ENCODE measurements around the gene C2CD4C. TPM values are rescaled to one million over a fixed set of nuclear protein-coding genes. Genes with fewer than 3 reads are reported as not detected.

The C2CD4C gene
- total RNA-seq, 1 experiment from 2014 or later = 14.6 TPM

- no peaks in the 10 kb centered on the region for H3K79me2 ChIP-seq (ENCODE audit: insufficient read depth, low read length)
- no peak for TF ChIP-seq CTCF (conservative IDR thresholded peaks at IDR 0.05)
- no peak for DNase-seq
- no peak overlapping the region for H2AFZ ChIP-seq (ENCODE audit: low read length)
- no peak overlapping the region for H4K8ac ChIP-seq (replicated peaks; ENCODE audit: insufficient read length, low read depth, low read length)
- no peak overlapping the region for H4K91ac ChIP-seq (ENCODE audit: insufficient read length, low read depth, low read length)
- H4K20me1 ChIP-seq (ENCODE audit: control insufficient read depth, insufficient read depth, insufficient read length) = no peaks in the 10 kb centered on the region
- H3K23me2 ChIP-seq (ENCODE audit: insufficient read length, low read depth, low read length, poor library complexity, severe bottlenecking) = peaks cover 10% of the 10 kb centered on the region
- H3K4me3 Mint-ChIP-seq = no peak overlapping the region; a peak in 1 of 5 replicates
- no peak overlapping the region for H2BK15ac ChIP-seq (ENCODE audit: low read depth, low read length)
- no peak overlapping the region for H3K18ac ChIP-seq (ENCODE audit: insufficient read length, low read depth, low read length)
- no peaks in the 10 kb centered on the region for H3K4me1 ChIP-seq (ENCODE audit: insufficient read depth, low read length)
- no peaks in the 10 kb centered on the region for H3K9me3 ChIP-seq (ENCODE audit: control insufficient read depth, low read depth, low read length)
- no peak overlapping the region for H3K27ac ChIP-seq (ENCODE audit: insufficient read length, low read depth, low read length)
- H2AK5ac ChIP-seq (ENCODE audit: insufficient read length, low read length) = no peak overlapping the region
- H2BK120ac ChIP-seq (ENCODE audit: low read depth, low read length, poor library complexity, severe bottlenecking) = no peak overlapping the region
- peaks cover 4 to 7% of the 10 kb centered on the region in 2 experiments; a peak in 3 of 4 replicates for H3K4me1 Mint-ChIP-seq
- no peak overlapping the region for H3K9ac ChIP-seq (ENCODE audit: extremely low read depth, insufficient read length, low read length)
- peaks cover 31% of the 10 kb centered on the region for H3K27me3 Mint-ChIP-seq (ENCODE audit: low read depth)
- H3K79me1 ChIP-seq (ENCODE audit: insufficient read depth, low read depth, low read length, poor library complexity, severe bottlenecking) = no peaks in the 10 kb centered on the region
- H3K4ac ChIP-seq (ENCODE audit: low read depth, low read length) = no peak overlapping the region
- no peak overlapping the region for H3T11ph ChIP-seq (ENCODE audit: low read length)
- no peak overlapping the region for H3K4me2 ChIP-seq (ENCODE audit: insufficient read depth, insufficient read length, low read length)
- H3K23ac ChIP-seq (ENCODE audit: insufficient read length, low read depth, low read length) = no peak overlapping the region
- no peaks in the 10 kb centered on the region; the same call in 1 of the 2 replicates for H3K27me3 ChIP-seq (ENCODE audit: insufficient read depth, low read length)
- no peak overlapping the region for H3K14ac ChIP-seq (ENCODE audit: insufficient read depth, low read length)
- peaks cover 0 to 2% (median 0%) of the 10 kb centered on the region in 3 experiments; a peak in 1 of 7 replicates for H3K36me3 Mint-ChIP-seq (ENCODE audit: insufficient read depth in 1 of 3, low read depth in 3 of 3)
- peaks cover 0 to 2% of the 10 kb centered on the region in 2 experiments; a peak in 1 of 5 replicates for H3K9me3 Mint-ChIP-seq
- no peak overlapping the region for H3K27ac Mint-ChIP-seq
- H3K56ac ChIP-seq (ENCODE audit: insufficient read length, low read depth, low read length) = no peak overlapping the region
- H4K5ac ChIP-seq (ENCODE audit: insufficient read length, low read depth, low read length) = no peak overlapping the region
- H2BK5ac ChIP-seq (ENCODE audit: insufficient read length, low read length) = no peak overlapping the region
- H2BK20ac ChIP-seq (ENCODE audit: low read depth, low read length, poor library complexity, severe bottlenecking) = no peak overlapping the region
- no CpG with 5 or more reads among the region's 89 CpGs for whole genome bisulfite sequencing (ENCODE audit: extremely low coverage, insufficient read length, low lambda C conversion rate)
- no peak overlapping the region for H2BK12ac ChIP-seq (ENCODE audit: insufficient read length, low read depth, low read length)
Measured at GRCh38 chr19:458091-459042, 49.4 kb upstream of the C2CD4C start.
